Retinal pigment epithelial cell (primary cell): ENCODE measurements around the gene FREM2.
A peak's percentile ranks its signal among the peaks of the same experiment; 100 is the strongest.

ENCODE experiments used
- DNase-seq: peaks from one replicate; pipeline ENCODE4 v3.0.0-alpha.2; 2010; ENCODE audit warnings: low read depth
- H3K4me3 ChIP-seq: 2 replicates; pipeline ENCODE4 v1.5.1; 2011; ENCODE audit warnings: mild to moderate bottlenecking, low read length, control low read depth, moderate library complexity
- CTCF ChIP-seq: conservative IDR thresholded peaks from 2 replicates; pipeline ENCODE4 v1.5.1; 2011; ENCODE audit warnings: low read depth, low read length, control low read depth, inconsistent platforms

The FREM2 gene

GRCh38 chr13:38697197-38697596 lies 10.3 kb downstream of the FREM2 start:
- H3K4me3 ChIP-seq = no peak overlapping the region
- no peak for DNase-seq
- no peak for TF ChIP-seq CTCF

- no peak overlapping the region for H3K4me3 ChIP-seq
- TF ChIP-seq CTCF = peak; percentile 41
- DNase-seq = peak; percentile 46
These were observed 10.9 kb downstream of the FREM2 start for GRCh38 chr13:38697628-38698333.

GRCh38 chr13:38700051-38700450 lies 13.2 kb downstream of the FREM2 start:
- no peak overlapping the region for H3K4me3 ChIP-seq
- no peak for TF ChIP-seq CTCF
- no peak for DNase-seq

GRCh38 chr13:38702669-38703068 lies 15.8 kb downstream of the FREM2 start:
- TF ChIP-seq CTCF = no peak
- no peak overlapping the region for H3K4me3 ChIP-seq
- DNase-seq = no peak

GRCh38 chr13:38703255-38703654 lies 16.4 kb downstream of the FREM2 start:
- peak; percentile 90 for DNase-seq
- no peak for TF ChIP-seq CTCF
- H3K4me3 ChIP-seq = no peak overlapping the region

- H3K4me3 ChIP-seq = no peak overlapping the region
- TF ChIP-seq CTCF = no peak
- DNase-seq = no peak
These were observed 18.5 kb downstream of the FREM2 start for GRCh38 chr13:38705365-38705764.

- H3K4me3 ChIP-seq = no peak overlapping the region
- no peak for DNase-seq
- no peak for TF ChIP-seq CTCF
These were observed 20.6 kb downstream of the FREM2 start for GRCh38 chr13:38707460-38707859.
